ENCODE measurements around the gene RYR1. TPM values are rescaled to one million over a fixed set of nuclear protein-coding genes. Genes with fewer than 3 reads are reported as not detected.

Gene RYR1
- total RNA-seq, 1 donor from 2014 or later: 7.4 TPM

- Histone ChIP-seq H3K27me3 (ENCODE audit: control insufficient read depth, insufficient read depth, low read length) (no peaks in the 10 kb centered on the region), H3K36me3 (ENCODE audit: control insufficient read depth, insufficient read depth, low read length) (no peaks in the 10 kb centered on the region), H3K4me3 (ENCODE audit: low read depth, low read length) (no peak overlapping the region)
- no peak for TF ChIP-seq CTCF (IDR thresholded peaks at IDR 0.05; ENCODE audit: insufficient read depth, low read length, severe bottlenecking)
- DNase-seq (ENCODE audit: low read depth): no peak
- FAIRE-seq: no peak
Measured at GRCh38 chr19:38583219-38583984, 149.9 kb downstream of the RYR1 start.

- FAIRE-seq: no peak
Measured at GRCh38 chr19:38583985-38584305, 150.5 kb downstream of the RYR1 start.

GRCh38 chr19:38587562-38587961 is 154.1 kb downstream of the RYR1 start:
- TF ChIP-seq CTCF (IDR thresholded peaks at IDR 0.05; ENCODE audit: insufficient read depth, low read length, severe bottlenecking): no peak
- H3K36me3 ChIP-seq (ENCODE audit: control insufficient read depth, insufficient read depth, low read length): no peaks in the 10 kb centered on the region
- H3K27me3 ChIP-seq (ENCODE audit: control insufficient read depth, insufficient read depth, low read length): no peaks in the 10 kb centered on the region
- no peak overlapping the region for H3K4me3 ChIP-seq (ENCODE audit: low read depth, low read length)
- no peak for DNase-seq (ENCODE audit: low read depth)
- no peak for FAIRE-seq

More at GRCh38 chr19:38583985-38584305, 150.5 kb downstream of the RYR1 start:
- H3K36me3 ChIP-seq (ENCODE audit: control insufficient read depth, insufficient read depth, low read length): no peaks in the 10 kb centered on the region
- H3K27me3 ChIP-seq (ENCODE audit: control insufficient read depth, insufficient read depth, low read length): no peaks in the 10 kb centered on the region
- H3K4me3 ChIP-seq (ENCODE audit: low read depth, low read length): no peak overlapping the region
- no peak for TF ChIP-seq CTCF (IDR thresholded peaks at IDR 0.05; ENCODE audit: insufficient read depth, low read length, severe bottlenecking)
- DNase-seq (ENCODE audit: low read depth): no peak

GRCh38 chr19:38588041-38588440 is 154.6 kb downstream of the RYR1 start:
- H3K36me3 ChIP-seq (ENCODE audit: control insufficient read depth, insufficient read depth, low read length): no peaks in the 10 kb centered on the region
- no peak for DNase-seq (ENCODE audit: low read depth)
- no peak for FAIRE-seq
- H3K27me3 ChIP-seq (ENCODE audit: control insufficient read depth, insufficient read depth, low read length): no peaks in the 10 kb centered on the region
- H3K4me3 ChIP-seq (ENCODE audit: low read depth, low read length): no peak overlapping the region
- TF ChIP-seq CTCF (IDR thresholded peaks at IDR 0.05; ENCODE audit: insufficient read depth, low read length, severe bottlenecking): no peak

- H3K4me3 ChIP-seq (ENCODE audit: low read depth, low read length): no peak overlapping the region
- no peaks in the 10 kb centered on the region for H3K36me3 ChIP-seq (ENCODE audit: control insufficient read depth, insufficient read depth, low read length)
- DNase-seq (ENCODE audit: low read depth): no peak
- H3K27me3 ChIP-seq (ENCODE audit: control insufficient read depth, insufficient read depth, low read length): no peaks in the 10 kb centered on the region
- no peak for TF ChIP-seq CTCF (IDR thresholded peaks at IDR 0.05; ENCODE audit: insufficient read depth, low read length, severe bottlenecking)
- no peak for FAIRE-seq
Measured at GRCh38 chr19:38592940-38593339, 159.4 kb downstream of the RYR1 start.

Data from bronchial epithelial cell (primary cell).